Left colon (tissue), 2 donors: ENCODE data around the gene SULF2. TPM values are rescaled to one million over a fixed set of nuclear protein-coding genes. Genes with fewer than 3 reads are reported as not detected.

Experiments
- ATAC-seq: fragments of 200-7000 bp; cut with Tn5 transposase; one replicate; pipeline ENCODE4 v1.9.1; 2020; ENCODE audit warnings: mild to moderate bottlenecking, moderate library complexity
- DNase-seq, 2 donors: peaks; one replicate each; pipeline ENCODE4 v3.0.0-alpha.2; 2020
- intact Hi-C, 2 donors: fragments of 100-400 bp; cut with DNase I in 1 of 2; cut with micrococcal nuclease in 1 of 2; formaldehyde crosslinking; loops; one replicate each; pipeline versions ENCODE4 v1.11.2 to v1.14.0; 2022; cut with DNase I, micrococcal nuclease
- total RNA-seq, 2 donors: library from RNA; stranded (reverse); fragmentation: NEBNext Ultra II Directional; extraction: Animal tissue kit (Norgen Biotek cat#: 25700); gene quantifications; one replicate each; pipeline ENCODE4 v1.2.1, GENCODE V29; 2021
- donor health status: DM: no; HTN: no; CAD: no.
- donor health status: DM: yes; HTN: yes; CAD: no.

The SULF2 gene
- total RNA-seq, 2 donors from 2014 or later, result 124 to 177 TPM

- DNase-seq (no peak), ATAC-seq (no peak)
- intact Hi-C loops, result no loop called here
These were observed 3.9 kb upstream of the SULF2 start for GRCh38 chr20:47789081-47789763.

- ATAC-seq (no peak), DNase-seq (no peak)
- intact Hi-C loops, result no loop called here
These were observed 3.4 kb upstream of the SULF2 start for GRCh38 chr20:47788741-47789080.

- intact Hi-C loops, result no loop called here
- no peak for DNase-seq
- peak; percentile 16 for ATAC-seq
These were observed 1.5 kb upstream of the SULF2 start for GRCh38 chr20:47786765-47787107.

- ATAC-seq (peak; percentile 68), DNase-seq (peak; percentile 63 to 65)
- intact Hi-C loops, result no loop called here
These were observed 828 bp upstream of the SULF2 start for GRCh38 chr20:47785854-47786764.

- ATAC-seq (peak; percentile 37), DNase-seq (peak in 1 of 2 donors; percentile 41)
- intact Hi-C loops, result loop anchor here in 1 of 2 donors (5.0 kb wide), 1 partner anchor 838 kb away; no protein-coding TSS in a partner anchor
These were observed 526 bp downstream of the SULF2 start for GRCh38 chr20:47784599-47785310.

- intact Hi-C loops, result loop anchor here in 1 of 2 donors (5.0 kb wide), 1 partner anchor 838 kb away; no protein-coding TSS in a partner anchor
- DNase-seq (no peak), ATAC-seq (no peak)
These were observed 1.3 kb downstream of the SULF2 start for GRCh38 chr20:47783828-47784598.

GRCh38 chr20:47782920-47783552 lies 2.2 kb downstream of the SULF2 start:
- DNase-seq (no peak), ATAC-seq (no peak)
- intact Hi-C loops, result loop anchor here in 1 of 2 donors (5.0 kb wide), 1 partner anchor 839 kb away; no protein-coding TSS in a partner anchor

- ATAC-seq (no peak), DNase-seq (no peak)
- intact Hi-C loops, result loop anchor here in 1 of 2 donors (5.0 kb wide), 1 partner anchor 840 kb away; no protein-coding TSS in a partner anchor
These were observed 3.2 kb downstream of the SULF2 start for GRCh38 chr20:47782076-47782475.

- ATAC-seq (no peak), DNase-seq (no peak)
- intact Hi-C loops, result loop anchor here in 1 of 2 donors (5.0 kb wide), 1 partner anchor 841 kb away; no protein-coding TSS in a partner anchor
These were observed 3.6 kb downstream of the SULF2 start for GRCh38 chr20:47781632-47782031.

- ATAC-seq (no peak), DNase-seq (no peak)
- intact Hi-C loops, result loop anchor here in 1 of 2 donors (5.0 kb wide), 1 partner anchor 841 kb away; no protein-coding TSS in a partner anchor
These were observed 4.4 kb downstream of the SULF2 start for GRCh38 chr20:47780720-47781389.

- intact Hi-C loops, result no loop called here
- DNase-seq, result no peak
- no peak for ATAC-seq
These were observed 6.6 kb downstream of the SULF2 start for GRCh38 chr20:47778398-47779354.

GRCh38 chr20:47777220-47777619 lies 8.1 kb downstream of the SULF2 start:
- DNase-seq (no peak), ATAC-seq (peak; percentile 6)
- intact Hi-C loops, result no loop called here

GRCh38 chr20:47776639-47777038 lies 8.6 kb downstream of the SULF2 start:
- intact Hi-C loops, result no loop called here
- DNase-seq, result no peak
- ATAC-seq, result no peak

- intact Hi-C loops, result no loop called here
- ATAC-seq (no peak), DNase-seq (no peak)
These were observed 9.4 kb downstream of the SULF2 start for GRCh38 chr20:47775841-47776240.

- DNase-seq (no peak), ATAC-seq (no peak)
- intact Hi-C loops, result no loop called here
These were observed 10.2 kb downstream of the SULF2 start for GRCh38 chr20:47775039-47775438.

- ATAC-seq (peak; percentile 74), DNase-seq (peak; percentile 62 to 76)
- intact Hi-C loops, result no loop called here
These were observed 11.0 kb downstream of the SULF2 start for GRCh38 chr20:47774131-47774777.
